ENCODE measurements around the gene GADD45A.

- TF ChIP-seq, protein P1, sequence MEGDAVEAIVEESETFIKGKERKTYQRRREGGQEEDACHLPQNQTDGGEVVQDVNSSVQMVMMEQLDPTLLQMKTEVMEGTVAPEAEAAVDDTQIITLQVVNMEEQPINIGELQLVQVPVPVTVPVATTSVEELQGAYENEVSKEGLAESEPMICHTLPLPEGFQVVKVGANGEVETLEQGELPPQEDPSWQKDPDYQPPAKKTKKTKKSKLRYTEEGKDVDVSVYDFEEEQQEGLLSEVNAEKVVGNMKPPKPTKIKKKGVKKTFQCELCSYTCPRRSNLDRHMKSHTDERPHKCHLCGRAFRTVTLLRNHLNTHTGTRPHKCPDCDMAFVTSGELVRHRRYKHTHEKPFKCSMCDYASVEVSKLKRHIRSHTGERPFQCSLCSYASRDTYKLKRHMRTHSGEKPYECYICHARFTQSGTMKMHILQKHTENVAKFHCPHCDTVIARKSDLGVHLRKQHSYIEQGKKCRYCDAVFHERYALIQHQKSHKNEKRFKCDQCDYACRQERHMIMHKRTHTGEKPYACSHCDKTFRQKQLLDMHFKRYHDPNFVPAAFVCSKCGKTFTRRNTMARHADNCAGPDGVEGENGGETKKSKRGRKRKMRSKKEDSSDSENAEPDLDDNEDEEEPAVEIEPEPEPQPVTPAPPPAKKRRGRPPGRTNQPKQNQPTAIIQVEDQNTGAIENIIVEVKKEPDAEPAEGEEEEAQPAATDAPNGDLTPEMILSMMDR (IDR thresholded peaks at IDR 0.05 in 2 of 3, conservative IDR thresholded peaks at IDR 0.05 in 1 of 3; ENCODE audit: insufficient read depth in 2 of 3, low read depth in 1 of 3, low read length in 3 of 3): no peak
- no peak for TF ChIP-seq POLR2AphosphoS5 (IDR thresholded peaks at IDR 0.05; ENCODE audit: control insufficient read depth, insufficient read depth, low read depth, low read length)
- TF ChIP-seq, protein P2, sequence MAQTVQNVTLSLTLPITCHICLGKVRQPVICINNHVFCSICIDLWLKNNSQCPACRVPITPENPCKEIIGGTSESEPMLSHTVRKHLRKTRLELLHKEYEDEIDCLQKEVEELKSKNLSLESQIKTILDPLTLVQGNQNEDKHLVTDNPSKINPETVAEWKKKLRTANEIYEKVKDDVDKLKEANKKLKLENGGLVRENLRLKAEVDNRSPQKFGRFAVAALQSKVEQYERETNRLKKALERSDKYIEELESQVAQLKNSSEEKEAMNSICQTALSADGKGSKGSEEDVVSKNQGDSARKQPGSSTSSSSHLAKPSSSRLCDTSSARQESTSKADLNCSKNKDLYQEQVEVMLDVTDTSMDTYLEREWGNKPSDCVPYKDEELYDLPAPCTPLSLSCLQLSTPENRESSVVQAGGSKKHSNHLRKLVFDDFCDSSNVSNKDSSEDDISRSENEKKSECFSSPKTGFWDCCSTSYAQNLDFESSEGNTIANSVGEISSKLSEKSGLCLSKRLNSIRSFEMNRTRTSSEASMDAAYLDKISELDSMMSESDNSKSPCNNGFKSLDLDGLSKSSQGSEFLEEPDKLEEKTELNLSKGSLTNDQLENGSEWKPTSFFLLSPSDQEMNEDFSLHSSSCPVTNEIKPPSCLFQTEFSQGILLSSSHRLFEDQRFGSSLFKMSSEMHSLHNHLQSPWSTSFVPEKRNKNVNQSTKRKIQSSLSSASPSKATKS (CRISPR knock-in tag; IDR thresholded peaks at IDR 0.05): no peak
- TF ChIP-seq SP1 (CRISPR knock-in tag; IDR thresholded peaks at IDR 0.05): no peak
- TF ChIP-seq ATF7 (IDR thresholded peaks at IDR 0.05): no peak
- TF ChIP-seq ARID2 (IDR thresholded peaks at IDR 0.05): no peak
- TF ChIP-seq MAFK (IDR thresholded peaks at IDR 0.05; ENCODE audit: low read length): no peak
- TF ChIP-seq ZNF639 (CRISPR knock-in tag; conservative IDR thresholded peaks at IDR 0.05 in 1 of 2, IDR thresholded peaks at IDR 0.05 in 1 of 2): no peak
- TF ChIP-seq ZNF561 (CRISPR knock-in tag; conservative IDR thresholded peaks at IDR 0.05): no peak
Measured at GRCh38 chr1:67724928-67725560, 40.0 kb downstream of the GADD45A start.
